MM.1S (cell line): ENCODE results near the gene KIF16B.

Experiments
- DNase-seq: peaks from one replicate; pipeline ENCODE4 v3.0.0-alpha.2; 2015
- H2AFZ ChIP-seq: fragments of 300-600 bp; sonication (generic); 2 replicates; pipeline ENCODE4 v1.6.0; 2016; ENCODE audit warnings: antibody characterized with exemption, low read length
- H3F3A ChIP-seq: fragments of 300-600 bp; sonication (generic); 2 replicates; pipeline ENCODE4 v1.6.1; 2016; ENCODE audit warnings: mild to moderate bottlenecking, antibody characterized with exemption, low read length, moderate library complexity, mixed read lengths; ENCODE audit not compliant: insufficient read depth
- H3K27ac ChIP-seq: fragments of 300-600 bp; sonication (generic); 2 replicates; pipeline ENCODE4 v1.5.1; 2016; ENCODE audit warnings: mild to moderate bottlenecking, low read length
- H3K27me3 ChIP-seq: fragments of 300-600 bp; sonication (generic); replicated peaks from 2 replicates; pipeline ENCODE4 v1.6.0; 2016; ENCODE audit warnings: low read length; ENCODE audit not compliant: insufficient read depth
- H3K36me3 ChIP-seq: fragments of 300-600 bp; sonication (generic); replicated peaks from 2 replicates; pipeline ENCODE4 v1.6.1; 2016; ENCODE audit warnings: mild to moderate bottlenecking, low read length, mixed read lengths; ENCODE audit not compliant: insufficient read depth
- H3K4me1 ChIP-seq: fragments of 300-600 bp; sonication (generic); 2 replicates; pipeline ENCODE4 v1.6.1; 2016; ENCODE audit warnings: low read length, mixed read lengths
- H3K4me2 ChIP-seq: fragments of 300-600 bp; sonication (generic); 2 replicates; pipeline ENCODE4 v1.6.0; 2016; ENCODE audit warnings: low read depth, low read length
- H3K4me3 ChIP-seq: fragments of 300-600 bp; sonication (generic); 2 replicates; pipeline ENCODE4 v1.5.1; 2016; ENCODE audit warnings: low read length, mixed read lengths
- H3K79me2 ChIP-seq: fragments of 300-600 bp; sonication (generic); 2 replicates; pipeline ENCODE4 v1.6.1; 2016; ENCODE audit warnings: mixed run types, low read length, mixed read lengths
- H3K9ac ChIP-seq: fragments of 300-600 bp; sonication (generic); 2 replicates; pipeline ENCODE4 v1.6.1; 2016; ENCODE audit warnings: low read length, mixed read lengths
- H3K9me2 ChIP-seq: fragments of 300-600 bp; sonication (generic); replicated peaks from 2 replicates; pipeline ENCODE4 v1.6.1; 2016; ENCODE audit warnings: mild to moderate bottlenecking, low read length, mixed read lengths; ENCODE audit not compliant: insufficient read depth
- H3K9me3 ChIP-seq: fragments of 300-600 bp; sonication (generic); replicated peaks from 2 replicates; pipeline ENCODE4 v1.6.1; 2016; ENCODE audit warnings: mild to moderate bottlenecking, low read length, mixed read lengths; ENCODE audit not compliant: insufficient read depth
- H4K20me1 ChIP-seq: fragments of 300-600 bp; sonication (generic); 2 replicates; pipeline ENCODE4 v1.6.1; 2016; ENCODE audit warnings: mild to moderate bottlenecking, low read length, moderate library complexity, mixed read lengths; ENCODE audit not compliant: insufficient read depth
- CTCF ChIP-seq: fragments of 300-600 bp; sonication (generic); IDR thresholded peaks from 2 replicates; pipeline ENCODE4 v1.5.1; 2016; ENCODE audit warnings: antibody characterized with exemption, low read length, mixed read lengths
- EZH2 ChIP-seq: fragments of 300-600 bp; sonication (generic); optimal IDR thresholded peaks from 2 replicates; pipeline ENCODE3; 2017; ENCODE audit warnings: low read depth, mild to moderate bottlenecking, antibody characterized with exemption, low read length, mixed read lengths
- EZH2phosphoT487 ChIP-seq: fragments of 300-600 bp; sonication (generic); IDR thresholded peaks from 2 replicates; pipeline ENCODE4 v1.6.1; 2018; ENCODE audit warnings: antibody characterized with exemption, low read length

The KIF16B gene

GRCh38 chr20:16423311-16424212 is 149.7 kb downstream of the KIF16B start:
- no peaks in the 10 kb centered on the region for H4K20me1 ChIP-seq
- no peaks in the 10 kb centered on the region for H3K79me2 ChIP-seq
- H3F3A ChIP-seq = no peaks in the 10 kb centered on the region
- H3K4me2 ChIP-seq = no peak overlapping the region
- no peaks in the 10 kb centered on the region for H3K9me2 ChIP-seq
- no peaks in the 10 kb centered on the region for H3K4me1 ChIP-seq
- no peak overlapping the region for H3K9ac ChIP-seq
- H3K36me3 ChIP-seq = no peaks in the 10 kb centered on the region
- no peak overlapping the region for H3K4me3 ChIP-seq
- H3K27me3 ChIP-seq = no peaks in the 10 kb centered on the region
- no peak overlapping the region for H2AFZ ChIP-seq
- H3K27ac ChIP-seq = no peak overlapping the region
- no peak for DNase-seq
- H3K9me3 ChIP-seq = no peaks in the 10 kb centered on the region; the same call in 1 of the 2 replicates
- no peak for TF ChIP-seq EZH2phosphoT487
- TF ChIP-seq CTCF = no peak

GRCh38 chr20:16419138-16419715 is 154.0 kb downstream of the KIF16B start:
- H3K4me1 ChIP-seq = no peaks in the 10 kb centered on the region
- DNase-seq = no peak

GRCh38 chr20:16418616-16419015 is 154.6 kb downstream of the KIF16B start:
- H3K27ac ChIP-seq = no peak overlapping the region
- TF ChIP-seq EZH2 (no peak), EZH2phosphoT487 (no peak), CTCF (no peak)
- DNase-seq = no peak
- H4K20me1 ChIP-seq = no peaks in the 10 kb centered on the region
- no peaks in the 10 kb centered on the region for H3K4me1 ChIP-seq
- no peaks in the 10 kb centered on the region for H3K36me3 ChIP-seq
- H3K9me2 ChIP-seq = no peaks in the 10 kb centered on the region
- no peak overlapping the region for H2AFZ ChIP-seq
- H3K27me3 ChIP-seq = no peaks in the 10 kb centered on the region
- no peaks in the 10 kb centered on the region for H3F3A ChIP-seq
- no peaks in the 10 kb centered on the region for H3K79me2 ChIP-seq
- H3K9ac ChIP-seq = no peak overlapping the region
- no peak overlapping the region for H3K4me3 ChIP-seq
- no peak overlapping the region for H3K4me2 ChIP-seq
- H3K9me3 ChIP-seq = no peaks in the 10 kb centered on the region; the same call in 1 of the 2 replicates

More at GRCh38 chr20:16419138-16419715, 154.0 kb downstream of the KIF16B start:
- no peaks in the 10 kb centered on the region for H4K20me1 ChIP-seq
- TF ChIP-seq EZH2 (no peak), CTCF (no peak), EZH2phosphoT487 (no peak)
- no peak overlapping the region for H3K4me3 ChIP-seq
- no peak overlapping the region for H2AFZ ChIP-seq
- no peaks in the 10 kb centered on the region for H3K27me3 ChIP-seq
- no peaks in the 10 kb centered on the region for H3K79me2 ChIP-seq
- H3K9ac ChIP-seq = no peak overlapping the region
- no peak overlapping the region for H3K4me2 ChIP-seq
- no peak overlapping the region for H3K27ac ChIP-seq
- H3K36me3 ChIP-seq = no peaks in the 10 kb centered on the region
- H3F3A ChIP-seq = no peaks in the 10 kb centered on the region
- H3K9me3 ChIP-seq = no peaks in the 10 kb centered on the region; the same call in 1 of the 2 replicates
- no peaks in the 10 kb centered on the region for H3K9me2 ChIP-seq
